Measurements from ENCODE around the gene MAD1L1.
"Not testable (repeated sequence)": the region's sequence is repeated elsewhere in the genome, so short reads cannot be mapped to it uniquely, and the experiment has no call there.

DNA sequence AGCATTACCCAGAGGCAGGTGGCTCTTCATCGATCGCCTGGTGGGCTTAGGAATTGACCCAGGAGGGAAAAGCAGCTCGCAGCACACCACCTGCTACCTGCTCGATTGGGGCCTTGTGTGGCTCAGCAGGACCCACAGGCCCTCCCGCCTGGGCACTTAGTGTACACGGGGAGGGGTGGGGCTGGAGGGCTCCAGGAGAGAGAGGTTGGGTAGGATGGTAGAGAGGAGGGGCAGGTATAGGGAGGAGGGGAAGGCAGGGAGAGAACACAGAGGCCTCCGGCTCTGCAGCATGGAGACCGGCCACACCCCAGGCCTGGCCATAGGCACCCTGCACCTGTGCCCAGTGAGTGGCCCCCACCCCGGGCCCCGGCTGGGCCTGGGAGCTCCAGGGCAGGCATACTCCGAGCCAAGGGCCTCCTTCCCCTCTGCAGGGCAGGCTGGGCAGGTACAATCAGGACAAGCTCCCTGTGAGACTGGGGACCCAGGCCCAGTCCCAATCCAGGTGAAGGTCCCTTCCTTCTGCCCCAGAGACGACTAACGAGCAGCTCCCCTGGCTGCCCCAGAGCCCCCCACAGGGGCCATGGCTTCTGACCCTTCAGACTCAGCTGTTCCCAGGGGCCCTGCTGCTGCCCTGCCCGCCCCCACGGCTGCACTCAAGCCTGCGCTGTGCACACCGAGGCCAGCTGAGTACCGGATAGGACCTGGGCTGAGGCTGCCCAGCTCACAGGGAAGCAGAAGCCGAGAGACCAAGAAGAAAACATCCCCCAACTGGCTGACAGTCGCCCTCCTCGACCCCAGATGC, 358.0 kb downstream of the MAD1L1 start:
- TF ChIP-seq, protein P1, sequence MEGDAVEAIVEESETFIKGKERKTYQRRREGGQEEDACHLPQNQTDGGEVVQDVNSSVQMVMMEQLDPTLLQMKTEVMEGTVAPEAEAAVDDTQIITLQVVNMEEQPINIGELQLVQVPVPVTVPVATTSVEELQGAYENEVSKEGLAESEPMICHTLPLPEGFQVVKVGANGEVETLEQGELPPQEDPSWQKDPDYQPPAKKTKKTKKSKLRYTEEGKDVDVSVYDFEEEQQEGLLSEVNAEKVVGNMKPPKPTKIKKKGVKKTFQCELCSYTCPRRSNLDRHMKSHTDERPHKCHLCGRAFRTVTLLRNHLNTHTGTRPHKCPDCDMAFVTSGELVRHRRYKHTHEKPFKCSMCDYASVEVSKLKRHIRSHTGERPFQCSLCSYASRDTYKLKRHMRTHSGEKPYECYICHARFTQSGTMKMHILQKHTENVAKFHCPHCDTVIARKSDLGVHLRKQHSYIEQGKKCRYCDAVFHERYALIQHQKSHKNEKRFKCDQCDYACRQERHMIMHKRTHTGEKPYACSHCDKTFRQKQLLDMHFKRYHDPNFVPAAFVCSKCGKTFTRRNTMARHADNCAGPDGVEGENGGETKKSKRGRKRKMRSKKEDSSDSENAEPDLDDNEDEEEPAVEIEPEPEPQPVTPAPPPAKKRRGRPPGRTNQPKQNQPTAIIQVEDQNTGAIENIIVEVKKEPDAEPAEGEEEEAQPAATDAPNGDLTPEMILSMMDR (IDR thresholded peaks at IDR 0.05) = not testable (repeated sequence)
- not testable (repeated sequence) for TF ChIP-seq POLR2AphosphoS5, EP300 (IDR thresholded peaks at IDR 0.05)
